Osteocyte (in vitro differentiated cells): ENCODE results near the gene DDX46. TPM values are rescaled to one million over a fixed set of nuclear protein-coding genes. Genes with fewer than 3 reads are reported as not detected.

Experiments used
- DNase-seq: peaks from one replicate; pipeline ENCODE4 v3.0.0; 2021; ENCODE audit warnings: mixed read lengths; ENCODE audit not compliant: unreplicated experiment; ENCODE audit errors: extremely low spot score
- H3K27ac Mint-ChIP-seq: one replicate; pipeline ENCODE4 v1.8.0; 2021; ENCODE audit warnings: mild to moderate bottlenecking, mixed read lengths; ENCODE audit not compliant: unreplicated experiment
- H3K27me3 Mint-ChIP-seq: one replicate; pipeline ENCODE4 v1.8.0; 2021; ENCODE audit warnings: mixed read lengths; ENCODE audit not compliant: unreplicated experiment
- H3K36me3 Mint-ChIP-seq: one replicate; pipeline ENCODE4 v1.8.0; 2021; ENCODE audit warnings: mixed read lengths; ENCODE audit not compliant: unreplicated experiment
- H3K4me1 Mint-ChIP-seq: one replicate; pipeline ENCODE4 v1.8.0; 2021; ENCODE audit warnings: mixed read lengths; ENCODE audit not compliant: unreplicated experiment
- H3K4me3 Mint-ChIP-seq: one replicate; pipeline ENCODE4 v1.8.0; 2021; ENCODE audit warnings: mild to moderate bottlenecking, moderate library complexity, mixed read lengths; ENCODE audit not compliant: unreplicated experiment
- H3K9me3 Mint-ChIP-seq: one replicate; pipeline ENCODE4 v1.8.0; 2021; ENCODE audit warnings: mixed read lengths; ENCODE audit not compliant: unreplicated experiment
- CTCF ChIP-seq: fragments of 200-600 bp; sonication (generic); IDR thresholded peaks from 2 replicates; pipeline ENCODE4 v1.5.0; 2021; ENCODE audit warnings: antibody characterized with exemption, mild to moderate bottlenecking, moderate library complexity
- total RNA-seq: library from RNA; stranded (reverse); gene quantifications from 2 replicates; pipeline ENCODE4 v1.2.1, GENCODE V29; 2021

DDX46 gene
- total RNA-seq, 1 donor from 2014 or later: 46.1 TPM

DNA sequence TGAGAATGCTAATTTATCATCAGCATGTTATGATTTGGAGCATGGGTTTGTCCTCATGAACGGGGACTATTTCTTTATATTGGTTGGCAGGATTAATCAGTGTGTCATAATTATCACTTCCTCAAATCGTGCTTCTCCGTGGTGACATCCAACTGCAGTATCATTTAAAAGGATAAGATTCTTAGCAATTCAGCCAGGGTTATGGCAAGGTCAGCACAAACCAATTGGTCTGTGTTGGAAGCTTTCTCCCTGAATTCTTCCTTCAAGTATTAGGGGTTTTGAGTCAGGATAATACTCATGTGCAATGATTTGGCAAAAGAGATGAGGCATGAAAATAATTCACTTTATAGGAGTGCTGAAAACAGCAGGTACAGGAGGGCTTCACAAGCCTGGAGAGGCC is 25.8 kb upstream of the DDX46 start:
- H3K27me3 Mint-ChIP-seq: no peaks in the 10 kb centered on the region
- H3K27ac Mint-ChIP-seq: no peak overlapping the region
- TF ChIP-seq CTCF: no peak
- H3K4me1 Mint-ChIP-seq: peaks cover 1% of the 10 kb centered on the region
- no peaks in the 10 kb centered on the region for H3K9me3 Mint-ChIP-seq
- H3K36me3 Mint-ChIP-seq: no peaks in the 10 kb centered on the region
- H3K4me3 Mint-ChIP-seq: no peak overlapping the region
- no peak for DNase-seq

- DNase-seq: no peak
Measured at GRCh38 chr5:134735243-134735642, 23.3 kb upstream of the DDX46 start.

DNA sequence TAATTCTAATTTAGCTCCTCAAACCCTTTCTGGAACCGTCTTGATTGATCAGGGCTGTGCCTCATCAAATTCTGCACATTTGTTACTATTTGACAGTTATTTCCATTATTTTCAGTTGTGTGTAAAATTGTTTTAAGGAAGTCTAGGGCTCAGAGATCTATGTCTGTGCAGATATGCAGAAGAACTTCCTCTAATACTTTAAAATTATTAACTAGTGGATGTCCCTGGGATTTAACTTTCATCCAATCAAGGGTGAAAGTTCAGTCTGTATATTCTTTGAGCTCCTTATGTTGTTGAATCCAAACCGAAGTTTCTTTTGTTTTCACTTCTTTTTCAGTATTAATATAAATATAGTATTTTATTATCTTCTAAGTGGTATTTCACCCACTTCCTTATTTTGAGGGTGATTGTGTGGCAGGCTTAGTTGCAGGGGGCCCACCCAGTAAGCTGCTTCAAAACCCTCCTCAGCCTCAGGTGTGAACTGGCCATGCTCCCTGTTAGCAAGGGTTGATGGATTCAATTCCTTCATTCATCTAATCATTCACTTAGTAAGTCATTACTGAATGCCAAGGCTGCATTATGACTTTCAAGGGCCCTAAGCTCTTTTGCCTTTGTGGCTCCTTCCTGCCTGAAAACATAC is 22.3 kb upstream of the DDX46 start:
- Mint-ChIP-seq H3K9me3 (no peaks in the 10 kb centered on the region), H3K27me3 (no peaks in the 10 kb centered on the region), H3K36me3 (peaks cover 4% of the 10 kb centered on the region), H3K4me1 (peaks cover 16% of the 10 kb centered on the region), H3K27ac (no peak overlapping the region), H3K4me3 (no peak overlapping the region)
- TF ChIP-seq CTCF: no peak
- DNase-seq: no peak

More at GRCh38 chr5:134735243-134735642, 23.3 kb upstream of the DDX46 start:
- no peak for TF ChIP-seq CTCF
- Mint-ChIP-seq H3K36me3 (no peaks in the 10 kb centered on the region), H3K4me3 (no peak overlapping the region), H3K27me3 (no peaks in the 10 kb centered on the region), H3K9me3 (no peaks in the 10 kb centered on the region), H3K4me1 (peaks cover 11% of the 10 kb centered on the region), H3K27ac (no peak overlapping the region)

DNA sequence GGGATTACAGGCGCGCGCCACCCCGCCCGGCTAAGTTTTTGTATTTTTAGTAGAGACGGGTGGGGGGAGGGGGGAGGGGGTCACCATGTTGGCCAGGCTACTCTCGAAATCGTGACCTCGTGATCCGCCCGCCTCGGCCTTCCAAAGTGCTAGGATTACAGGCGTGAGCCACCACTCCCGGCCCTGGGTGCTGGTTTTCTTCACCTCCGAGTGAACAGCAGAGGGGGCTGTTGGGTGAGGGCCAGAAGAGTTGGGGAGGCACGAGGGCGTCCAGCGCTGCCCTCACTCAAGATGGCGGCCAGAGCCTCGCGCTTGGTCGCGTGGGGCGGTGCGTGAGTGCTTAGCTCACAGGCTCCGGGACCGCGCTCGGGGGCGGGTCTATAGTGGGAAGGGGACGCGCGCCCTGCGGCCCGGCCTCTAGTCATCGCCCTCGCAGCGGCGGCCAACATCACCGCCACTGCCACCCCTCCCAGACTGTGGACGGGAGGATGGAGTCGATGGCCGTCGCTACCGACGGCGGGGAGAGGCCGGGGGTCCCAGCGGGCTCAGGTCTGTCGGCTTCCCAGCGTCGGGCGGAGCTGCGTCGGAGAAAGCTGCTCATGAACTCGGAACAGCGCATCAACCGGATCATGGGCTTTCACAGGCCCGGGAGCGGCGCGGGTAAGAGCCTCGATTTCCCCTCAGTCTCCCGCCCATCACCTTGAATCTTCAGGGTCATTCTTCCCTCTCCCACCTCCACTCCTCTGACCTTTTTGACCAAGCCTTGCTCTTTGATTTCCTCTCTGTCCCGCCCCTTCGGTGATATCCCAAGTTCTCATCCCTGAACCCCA is 20.2 kb upstream of the DDX46 start, which contains the start of gene CAMLG:
TSS of gene CAMLG (plus strand) at position 416 of the 830 bp plus-strand sequence. CDS start at position 489, 73 bp downstream.
- H3K36me3 Mint-ChIP-seq: peaks cover 7% of the 10 kb centered on the region
- no peaks in the 10 kb centered on the region for H3K9me3 Mint-ChIP-seq
- TF ChIP-seq CTCF: peak; percentile 75
- DNase-seq: peak; percentile 99
- H3K4me1 Mint-ChIP-seq: peaks cover 19% of the 10 kb centered on the region
- H3K27ac Mint-ChIP-seq: peak within 1 kb of the TSS; percentile 98
- peak within 1 kb of the TSS; percentile 99 for H3K4me3 Mint-ChIP-seq
- H3K27me3 Mint-ChIP-seq: no peaks in the 10 kb centered on the region
